ENCODE data around the gene NDST1. TPM values are rescaled to one million over a fixed set of nuclear protein-coding genes. Genes with fewer than 3 reads are reported as not detected.

Gene NDST1
- total RNA-seq, 6 experiments from 2014 or later = 126 to 199 (median 147) TPM

GRCh38 chr5:150522504-150523414 lies 14.8 kb downstream of the NDST1 start:
- no peak for TF ChIP-seq CTCF (IDR thresholded peaks at IDR 0.05)
- Mint-ChIP-seq H3K27ac (peak overlapping the region; percentile 65), H3K9me3 (no peaks in the 10 kb centered on the region), H3K27me3 (ENCODE audit: insufficient read depth) (peaks cover 4% of the 10 kb centered on the region), H3K4me1 (ENCODE audit: low read depth) (peaks cover 71% of the 10 kb centered on the region), H3K4me3 (no peak overlapping the region), H3K36me3 (ENCODE audit: low read depth) (peaks cover 35% of the 10 kb centered on the region)
- DNase-seq = no peak

GRCh38 chr5:150523472-150524350 lies 15.8 kb downstream of the NDST1 start:
- H3K27me3 Mint-ChIP-seq (ENCODE audit: insufficient read depth) = peaks cover 4% of the 10 kb centered on the region
- peak; percentile 82 for TF ChIP-seq CTCF (IDR thresholded peaks at IDR 0.05)
- peaks cover 35% of the 10 kb centered on the region for H3K36me3 Mint-ChIP-seq (ENCODE audit: low read depth)
- DNase-seq = peak; percentile 54
- H3K27ac Mint-ChIP-seq = peak overlapping the region; percentile 65
- H3K4me3 Mint-ChIP-seq = no peak overlapping the region
- no peaks in the 10 kb centered on the region for H3K9me3 Mint-ChIP-seq
- H3K4me1 Mint-ChIP-seq (ENCODE audit: low read depth) = peaks cover 71% of the 10 kb centered on the region

- Mint-ChIP-seq H3K4me3 (no peak overlapping the region), H3K4me1 (ENCODE audit: low read depth) (peaks cover 73% of the 10 kb centered on the region), H3K27me3 (ENCODE audit: insufficient read depth) (peaks cover 4% of the 10 kb centered on the region), H3K36me3 (ENCODE audit: low read depth) (peaks cover 32% of the 10 kb centered on the region), H3K9me3 (no peaks in the 10 kb centered on the region), H3K27ac (no peak overlapping the region)
- DNase-seq = no peak
- no peak for TF ChIP-seq CTCF (IDR thresholded peaks at IDR 0.05)
These were observed 17.2 kb downstream of the NDST1 start for GRCh38 chr5:150525163-150525562.

GRCh38 chr5:150525781-150526180 lies 17.9 kb downstream of the NDST1 start:
- H3K9me3 Mint-ChIP-seq = no peaks in the 10 kb centered on the region
- no peak for TF ChIP-seq CTCF (IDR thresholded peaks at IDR 0.05)
- peaks cover 4% of the 10 kb centered on the region for H3K27me3 Mint-ChIP-seq (ENCODE audit: insufficient read depth)
- H3K4me1 Mint-ChIP-seq (ENCODE audit: low read depth) = peaks cover 75% of the 10 kb centered on the region
- no peak overlapping the region for H3K4me3 Mint-ChIP-seq
- no peak for DNase-seq
- H3K27ac Mint-ChIP-seq = peak overlapping the region; percentile 25; the same call in 1 of the 2 replicates
- H3K36me3 Mint-ChIP-seq (ENCODE audit: low read depth) = peaks cover 32% of the 10 kb centered on the region

GRCh38 chr5:150527038-150527437 lies 19.1 kb downstream of the NDST1 start:
- Mint-ChIP-seq H3K4me1 (ENCODE audit: low read depth) (peaks cover 70% of the 10 kb centered on the region), H3K27me3 (ENCODE audit: insufficient read depth) (peaks cover 4% of the 10 kb centered on the region), H3K9me3 (no peaks in the 10 kb centered on the region), H3K36me3 (ENCODE audit: low read depth) (peaks cover 30% of the 10 kb centered on the region), H3K4me3 (no peak overlapping the region), H3K27ac (no peak overlapping the region)
- no peak for DNase-seq
- TF ChIP-seq CTCF (IDR thresholded peaks at IDR 0.05) = no peak
